ENCODE data around the gene ELMO1. TPM values are rescaled to one million over a fixed set of nuclear protein-coding genes. Genes with fewer than 3 reads are reported as not detected.

ELMO1 gene
- total and polyA plus RNA-seq, 4 donors, result 6.7 to 51.5 (median 14.8) TPM

DNA sequence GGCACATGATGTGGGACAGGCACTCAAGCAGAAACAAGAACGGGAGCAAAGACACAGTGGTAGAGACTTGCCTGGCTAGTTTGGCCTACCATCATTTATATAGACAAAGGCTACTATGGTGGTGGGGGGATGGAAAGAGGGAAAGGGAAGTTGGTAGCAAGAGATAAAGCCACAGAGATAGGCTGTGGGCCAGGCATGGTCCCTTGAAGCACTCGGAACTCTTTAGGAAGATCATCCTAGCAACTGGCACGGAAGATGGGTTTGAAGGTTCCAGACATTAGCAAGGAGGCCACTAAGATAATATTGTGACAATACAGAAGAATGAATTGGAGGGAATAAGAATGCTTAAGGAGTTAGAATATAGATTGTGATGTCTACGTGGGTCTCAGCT lies 319.6 kb downstream of the ELMO1 start:
- H3K9me3 ChIP-seq (ENCODE audit: control insufficient read depth in 4 of 4, low read length in 3 of 4), result no peaks in the 10 kb centered on the region
- no peak overlapping the region for H3K4me3 ChIP-seq (ENCODE audit: low read depth in 1 of 3, low read length in 3 of 3)
- H3K36me3 ChIP-seq (ENCODE audit: control insufficient read depth in 4 of 4, insufficient read depth in 3 of 4, low read depth in 1 of 4, low read length in 3 of 4), result peaks cover 0 to 8% (median 3%) of the 10 kb centered on the region in 4 donors
- DNase-seq (ENCODE audit: low spot score), result no peak
- H3K27ac ChIP-seq (ENCODE audit: low read depth in 1 of 2, low read length in 2 of 2), result peak overlapping the region in 1 of 2 donors; percentile 27
- WGBS, result 92% methylated on average over 4 of the region's 4 CpGs
- TF ChIP-seq, protein P1, sequence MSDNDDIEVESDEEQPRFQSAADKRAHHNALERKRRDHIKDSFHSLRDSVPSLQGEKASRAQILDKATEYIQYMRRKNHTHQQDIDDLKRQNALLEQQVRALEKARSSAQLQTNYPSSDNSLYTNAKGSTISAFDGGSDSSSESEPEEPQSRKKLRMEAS (IDR thresholded peaks at IDR 0.05), result no peak
- TF ChIP-seq, protein P2, sequence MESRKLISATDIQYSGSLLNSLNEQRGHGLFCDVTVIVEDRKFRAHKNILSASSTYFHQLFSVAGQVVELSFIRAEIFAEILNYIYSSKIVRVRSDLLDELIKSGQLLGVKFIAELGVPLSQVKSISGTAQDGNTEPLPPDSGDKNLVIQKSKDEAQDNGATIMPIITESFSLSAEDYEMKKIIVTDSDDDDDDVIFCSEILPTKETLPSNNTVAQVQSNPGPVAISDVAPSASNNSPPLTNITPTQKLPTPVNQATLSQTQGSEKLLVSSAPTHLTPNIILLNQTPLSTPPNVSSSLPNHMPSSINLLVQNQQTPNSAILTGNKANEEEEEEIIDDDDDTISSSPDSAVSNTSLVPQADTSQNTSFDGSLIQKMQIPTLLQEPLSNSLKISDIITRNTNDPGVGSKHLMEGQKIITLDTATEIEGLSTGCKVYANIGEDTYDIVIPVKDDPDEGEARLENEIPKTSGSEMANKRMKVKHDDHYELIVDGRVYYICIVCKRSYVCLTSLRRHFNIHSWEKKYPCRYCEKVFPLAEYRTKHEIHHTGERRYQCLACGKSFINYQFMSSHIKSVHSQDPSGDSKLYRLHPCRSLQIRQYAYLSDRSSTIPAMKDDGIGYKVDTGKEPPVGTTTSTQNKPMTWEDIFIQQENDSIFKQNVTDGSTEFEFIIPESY (IDR thresholded peaks at IDR 0.05), result no peak
- TF ChIP-seq HNF4A (conservative IDR thresholded peaks at IDR 0.05) (no peak), YY1 (IDR thresholded peaks at IDR 0.05) (no peak), RXRA (IDR thresholded peaks at IDR 0.05) (no peak), GABPA (IDR thresholded peaks at IDR 0.05 in 1 of 2, conservative IDR thresholded peaks at IDR 0.05 in 1 of 2) (no peak), TAF1 (conservative IDR thresholded peaks at IDR 0.05) (no peak), EGR1 (IDR thresholded peaks at IDR 0.05; ENCODE audit: low read depth in 2 of 2) (no peak), NR2F2 (IDR thresholded peaks at IDR 0.05) (no peak), RAD21 (IDR thresholded peaks at IDR 0.05) (no peak), FOXA1 (IDR thresholded peaks at IDR 0.05) (no peak), SP1 (IDR thresholded peaks at IDR 0.05) (no peak)
- TF ChIP-seq, protein P3, sequence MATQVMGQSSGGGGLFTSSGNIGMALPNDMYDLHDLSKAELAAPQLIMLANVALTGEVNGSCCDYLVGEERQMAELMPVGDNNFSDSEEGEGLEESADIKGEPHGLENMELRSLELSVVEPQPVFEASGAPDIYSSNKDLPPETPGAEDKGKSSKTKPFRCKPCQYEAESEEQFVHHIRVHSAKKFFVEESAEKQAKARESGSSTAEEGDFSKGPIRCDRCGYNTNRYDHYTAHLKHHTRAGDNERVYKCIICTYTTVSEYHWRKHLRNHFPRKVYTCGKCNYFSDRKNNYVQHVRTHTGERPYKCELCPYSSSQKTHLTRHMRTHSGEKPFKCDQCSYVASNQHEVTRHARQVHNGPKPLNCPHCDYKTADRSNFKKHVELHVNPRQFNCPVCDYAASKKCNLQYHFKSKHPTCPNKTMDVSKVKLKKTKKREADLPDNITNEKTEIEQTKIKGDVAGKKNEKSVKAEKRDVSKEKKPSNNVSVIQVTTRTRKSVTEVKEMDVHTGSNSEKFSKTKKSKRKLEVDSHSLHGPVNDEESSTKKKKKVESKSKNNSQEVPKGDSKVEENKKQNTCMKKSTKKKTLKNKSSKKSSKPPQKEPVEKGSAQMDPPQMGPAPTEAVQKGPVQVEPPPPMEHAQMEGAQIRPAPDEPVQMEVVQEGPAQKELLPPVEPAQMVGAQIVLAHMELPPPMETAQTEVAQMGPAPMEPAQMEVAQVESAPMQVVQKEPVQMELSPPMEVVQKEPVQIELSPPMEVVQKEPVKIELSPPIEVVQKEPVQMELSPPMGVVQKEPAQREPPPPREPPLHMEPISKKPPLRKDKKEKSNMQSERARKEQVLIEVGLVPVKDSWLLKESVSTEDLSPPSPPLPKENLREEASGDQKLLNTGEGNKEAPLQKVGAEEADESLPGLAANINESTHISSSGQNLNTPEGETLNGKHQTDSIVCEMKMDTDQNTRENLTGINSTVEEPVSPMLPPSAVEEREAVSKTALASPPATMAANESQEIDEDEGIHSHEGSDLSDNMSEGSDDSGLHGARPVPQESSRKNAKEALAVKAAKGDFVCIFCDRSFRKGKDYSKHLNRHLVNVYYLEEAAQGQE (IDR thresholded peaks at IDR 0.05), result no peak
- TF ChIP-seq, protein P4, sequence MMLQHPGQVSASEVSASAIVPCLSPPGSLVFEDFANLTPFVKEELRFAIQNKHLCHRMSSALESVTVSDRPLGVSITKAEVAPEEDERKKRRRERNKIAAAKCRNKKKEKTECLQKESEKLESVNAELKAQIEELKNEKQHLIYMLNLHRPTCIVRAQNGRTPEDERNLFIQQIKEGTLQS (IDR thresholded peaks at IDR 0.05), result no peak
- TF ChIP-seq, protein P5, sequence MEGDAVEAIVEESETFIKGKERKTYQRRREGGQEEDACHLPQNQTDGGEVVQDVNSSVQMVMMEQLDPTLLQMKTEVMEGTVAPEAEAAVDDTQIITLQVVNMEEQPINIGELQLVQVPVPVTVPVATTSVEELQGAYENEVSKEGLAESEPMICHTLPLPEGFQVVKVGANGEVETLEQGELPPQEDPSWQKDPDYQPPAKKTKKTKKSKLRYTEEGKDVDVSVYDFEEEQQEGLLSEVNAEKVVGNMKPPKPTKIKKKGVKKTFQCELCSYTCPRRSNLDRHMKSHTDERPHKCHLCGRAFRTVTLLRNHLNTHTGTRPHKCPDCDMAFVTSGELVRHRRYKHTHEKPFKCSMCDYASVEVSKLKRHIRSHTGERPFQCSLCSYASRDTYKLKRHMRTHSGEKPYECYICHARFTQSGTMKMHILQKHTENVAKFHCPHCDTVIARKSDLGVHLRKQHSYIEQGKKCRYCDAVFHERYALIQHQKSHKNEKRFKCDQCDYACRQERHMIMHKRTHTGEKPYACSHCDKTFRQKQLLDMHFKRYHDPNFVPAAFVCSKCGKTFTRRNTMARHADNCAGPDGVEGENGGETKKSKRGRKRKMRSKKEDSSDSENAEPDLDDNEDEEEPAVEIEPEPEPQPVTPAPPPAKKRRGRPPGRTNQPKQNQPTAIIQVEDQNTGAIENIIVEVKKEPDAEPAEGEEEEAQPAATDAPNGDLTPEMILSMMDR (IDR thresholded peaks at IDR 0.05; ENCODE audit: low read depth, low read length, missing input control), result no peak
- H3K4me1 ChIP-seq (ENCODE audit: control insufficient read depth in 4 of 4, insufficient read depth in 4 of 4, low read length in 3 of 4), result no peaks in the 10 kb centered on the region
- no peaks in the 10 kb centered on the region for H3K27me3 ChIP-seq (ENCODE audit: control insufficient read depth in 4 of 4, insufficient read depth in 4 of 4, low read length in 3 of 4)
- no peak overlapping the region for H3K9ac ChIP-seq (ENCODE audit: low read depth in 1 of 2, low read length in 2 of 2)

Data from liver (tissue), 9 donors.